ENCODE results near the gene PARS2.
A peak's percentile ranks its signal among the peaks of the same experiment; 100 is the strongest.

Gene PARS2

DNA sequence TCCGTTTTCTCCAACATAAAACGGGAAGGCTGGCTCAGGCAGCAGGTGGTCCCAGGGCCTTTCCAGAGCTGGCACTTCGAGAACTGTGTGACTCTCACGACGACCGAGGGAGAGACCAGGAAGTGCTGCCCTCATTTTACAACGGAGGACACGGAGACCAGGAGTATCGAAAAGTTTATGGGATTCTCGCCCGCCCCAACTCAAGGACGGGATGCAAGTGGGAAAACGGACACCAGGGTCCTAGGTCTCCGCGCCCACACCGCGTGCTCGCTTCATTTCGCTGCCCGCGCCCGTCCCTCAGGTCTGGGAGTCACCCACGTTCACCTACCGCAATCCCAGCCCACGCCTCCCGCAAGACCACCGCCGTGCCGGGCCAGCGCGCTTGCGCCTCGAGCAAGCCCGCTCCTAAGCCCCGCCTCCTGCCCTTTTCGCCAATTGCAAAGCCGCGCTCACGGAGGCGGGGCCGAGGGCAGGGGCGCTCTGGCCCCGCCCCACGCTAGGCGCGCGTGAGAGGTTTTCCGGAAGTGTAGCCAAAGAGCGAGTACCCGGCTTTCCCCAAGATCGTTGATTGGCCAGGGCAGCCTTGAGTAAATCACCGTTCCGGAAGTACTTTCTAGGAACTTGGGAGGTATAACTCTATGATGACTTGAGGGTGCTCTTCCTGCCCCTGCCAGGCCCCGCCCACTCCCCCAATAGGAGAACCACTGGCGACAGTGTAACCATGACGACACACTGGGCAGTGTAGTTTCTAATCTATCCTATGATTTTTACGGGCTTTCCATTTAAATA lies at the start of gene PARS2:
PARS2 (minus strand) TSS at position 391 of the 789 bp plus-strand sequence. CDS start 5,362 bp downstream, outside the sequence.
- TF ChIP-seq FOXM1 (IDR thresholded peaks at IDR 0.05; ENCODE audit: borderline replicate concordance, low read depth) (no peak), TAF1 (IDR thresholded peaks at IDR 0.05; ENCODE audit: low read depth) (peak; percentile 74), TEAD4 (IDR thresholded peaks at IDR 0.05) (no peak), CEBPB (IDR thresholded peaks at IDR 0.05) (no peak), YY1 (IDR thresholded peaks at IDR 0.05; ENCODE audit: low read depth) (no peak), EGR1 (IDR thresholded peaks at IDR 0.05) (peak; percentile 67), MAX (IDR thresholded peaks at IDR 0.05) (peak; percentile 82), USF1 (IDR thresholded peaks at IDR 0.05) (no peak), CREB1 (IDR thresholded peaks at IDR 0.05; ENCODE audit: low read depth) (peak; percentile 34; the same call in 1 of the 2 replicates), EP300 (IDR thresholded peaks at IDR 0.05; ENCODE audit: borderline replicate concordance) (no peak), TCF12 (IDR thresholded peaks at IDR 0.05; ENCODE audit: low read depth) (no peak; the same call in 1 of the 2 replicates), NFIC (IDR thresholded peaks at IDR 0.05) (no peak), ZBTB7A (IDR thresholded peaks at IDR 0.05; ENCODE audit: low read depth) (peak; percentile 82), RAD21 (IDR thresholded peaks at IDR 0.05; ENCODE audit: low read depth) (no peak)
- TF ChIP-seq, protein P1, sequence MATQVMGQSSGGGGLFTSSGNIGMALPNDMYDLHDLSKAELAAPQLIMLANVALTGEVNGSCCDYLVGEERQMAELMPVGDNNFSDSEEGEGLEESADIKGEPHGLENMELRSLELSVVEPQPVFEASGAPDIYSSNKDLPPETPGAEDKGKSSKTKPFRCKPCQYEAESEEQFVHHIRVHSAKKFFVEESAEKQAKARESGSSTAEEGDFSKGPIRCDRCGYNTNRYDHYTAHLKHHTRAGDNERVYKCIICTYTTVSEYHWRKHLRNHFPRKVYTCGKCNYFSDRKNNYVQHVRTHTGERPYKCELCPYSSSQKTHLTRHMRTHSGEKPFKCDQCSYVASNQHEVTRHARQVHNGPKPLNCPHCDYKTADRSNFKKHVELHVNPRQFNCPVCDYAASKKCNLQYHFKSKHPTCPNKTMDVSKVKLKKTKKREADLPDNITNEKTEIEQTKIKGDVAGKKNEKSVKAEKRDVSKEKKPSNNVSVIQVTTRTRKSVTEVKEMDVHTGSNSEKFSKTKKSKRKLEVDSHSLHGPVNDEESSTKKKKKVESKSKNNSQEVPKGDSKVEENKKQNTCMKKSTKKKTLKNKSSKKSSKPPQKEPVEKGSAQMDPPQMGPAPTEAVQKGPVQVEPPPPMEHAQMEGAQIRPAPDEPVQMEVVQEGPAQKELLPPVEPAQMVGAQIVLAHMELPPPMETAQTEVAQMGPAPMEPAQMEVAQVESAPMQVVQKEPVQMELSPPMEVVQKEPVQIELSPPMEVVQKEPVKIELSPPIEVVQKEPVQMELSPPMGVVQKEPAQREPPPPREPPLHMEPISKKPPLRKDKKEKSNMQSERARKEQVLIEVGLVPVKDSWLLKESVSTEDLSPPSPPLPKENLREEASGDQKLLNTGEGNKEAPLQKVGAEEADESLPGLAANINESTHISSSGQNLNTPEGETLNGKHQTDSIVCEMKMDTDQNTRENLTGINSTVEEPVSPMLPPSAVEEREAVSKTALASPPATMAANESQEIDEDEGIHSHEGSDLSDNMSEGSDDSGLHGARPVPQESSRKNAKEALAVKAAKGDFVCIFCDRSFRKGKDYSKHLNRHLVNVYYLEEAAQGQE (IDR thresholded peaks at IDR 0.05; ENCODE audit: low read depth): no peak

DNA sequence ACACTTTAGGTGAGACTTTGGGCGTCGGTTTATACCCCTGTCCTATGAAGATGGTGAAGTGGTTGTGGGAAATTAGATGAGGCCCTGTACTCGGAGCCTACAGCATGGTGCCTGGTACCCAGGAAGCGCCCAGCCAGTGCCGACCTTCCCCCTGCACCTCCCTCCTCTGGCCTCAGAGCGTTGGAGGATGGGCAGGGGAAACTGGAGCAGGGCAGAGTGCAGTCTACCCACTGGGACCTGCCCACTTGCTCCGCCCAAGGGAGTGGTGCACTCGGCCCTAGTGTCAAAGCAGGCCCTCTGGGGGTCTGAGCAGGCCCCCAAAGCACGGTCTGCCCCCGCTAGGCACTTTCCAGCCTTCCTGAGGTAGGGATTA lies 49.8 kb upstream of the PARS2 start:
- TF ChIP-seq NFIC (IDR thresholded peaks at IDR 0.05) (no peak), EGR1 (IDR thresholded peaks at IDR 0.05) (no peak), CEBPB (IDR thresholded peaks at IDR 0.05) (no peak), EP300 (IDR thresholded peaks at IDR 0.05; ENCODE audit: borderline replicate concordance) (no peak), TCF12 (IDR thresholded peaks at IDR 0.05; ENCODE audit: low read depth) (no peak), FOXM1 (IDR thresholded peaks at IDR 0.05; ENCODE audit: borderline replicate concordance, low read depth) (no peak), CREB1 (IDR thresholded peaks at IDR 0.05; ENCODE audit: low read depth) (no peak), ZBTB7A (IDR thresholded peaks at IDR 0.05; ENCODE audit: low read depth) (no peak), TEAD4 (IDR thresholded peaks at IDR 0.05) (no peak)
- TF ChIP-seq, protein P1 (IDR thresholded peaks at IDR 0.05; ENCODE audit: low read depth): no peak

GRCh38 chr1:54813485-54814125 lies 49.3 kb upstream of the PARS2 start:
- TF ChIP-seq CREB1 (IDR thresholded peaks at IDR 0.05; ENCODE audit: low read depth) (no peak), RAD21 (IDR thresholded peaks at IDR 0.05; ENCODE audit: low read depth) (no peak), MAX (IDR thresholded peaks at IDR 0.05) (no peak), TEAD4 (IDR thresholded peaks at IDR 0.05) (no peak), NFIC (IDR thresholded peaks at IDR 0.05) (no peak), EP300 (IDR thresholded peaks at IDR 0.05; ENCODE audit: borderline replicate concordance) (no peak), USF1 (IDR thresholded peaks at IDR 0.05) (no peak), CEBPB (IDR thresholded peaks at IDR 0.05) (no peak)

DNA sequence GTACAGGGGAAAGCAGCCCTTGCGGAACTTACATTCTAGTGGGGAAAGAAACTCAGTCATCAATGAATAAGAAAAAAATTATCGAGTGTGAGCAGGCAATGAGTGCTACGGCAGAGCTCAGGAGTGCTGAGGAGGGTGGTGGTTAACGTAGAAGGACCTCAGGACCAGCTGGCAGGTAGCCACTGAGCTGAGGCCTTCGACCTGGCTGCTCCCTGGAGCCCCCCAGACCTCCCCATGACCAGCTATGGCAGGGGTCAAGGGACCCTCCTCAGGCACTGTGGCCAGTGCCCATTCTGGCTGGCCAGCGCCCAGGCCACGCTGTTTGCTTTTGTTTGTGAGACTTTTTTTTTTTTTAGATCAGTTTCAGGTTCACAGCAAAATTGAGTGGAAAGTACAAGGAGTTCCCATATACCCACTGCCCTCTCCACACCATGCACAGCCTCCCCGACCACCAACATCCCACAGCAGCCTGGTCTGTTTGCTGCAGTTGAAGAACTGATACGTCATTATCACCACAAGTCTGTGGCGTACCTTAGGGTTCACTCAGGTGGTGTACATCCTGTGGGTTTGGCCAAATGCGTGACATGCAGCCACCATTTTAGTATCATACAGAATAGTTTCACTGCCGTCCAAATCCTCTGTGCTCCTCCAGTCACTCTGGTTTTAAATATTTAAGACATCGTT lies 48.6 kb upstream of the PARS2 start:
- TF ChIP-seq TAF1 (IDR thresholded peaks at IDR 0.05; ENCODE audit: low read depth): no peak
- TF ChIP-seq CEBPB (IDR thresholded peaks at IDR 0.05): no peak
- TF ChIP-seq EP300 (IDR thresholded peaks at IDR 0.05; ENCODE audit: borderline replicate concordance): no peak
- TF ChIP-seq TEAD4 (IDR thresholded peaks at IDR 0.05): no peak
- TF ChIP-seq USF1 (IDR thresholded peaks at IDR 0.05): no peak
- no peak for TF ChIP-seq CREB1 (IDR thresholded peaks at IDR 0.05; ENCODE audit: low read depth)
- TF ChIP-seq ZBTB7A (IDR thresholded peaks at IDR 0.05; ENCODE audit: low read depth): no peak
- no peak for TF ChIP-seq EGR1 (IDR thresholded peaks at IDR 0.05)
- no peak for TF ChIP-seq NFIC (IDR thresholded peaks at IDR 0.05)
- TF ChIP-seq, protein P1 (IDR thresholded peaks at IDR 0.05; ENCODE audit: low read depth): no peak
